GOT3 (cell line): ENCODE measurements around the gene RPTOR.

Source experiments
- DNase-seq: peaks from one replicate; lab custom pipeline; 2025; ENCODE audit warnings: mixed read lengths; lab: John Stamatoyannopoulos, UW

The RPTOR gene

DNA sequence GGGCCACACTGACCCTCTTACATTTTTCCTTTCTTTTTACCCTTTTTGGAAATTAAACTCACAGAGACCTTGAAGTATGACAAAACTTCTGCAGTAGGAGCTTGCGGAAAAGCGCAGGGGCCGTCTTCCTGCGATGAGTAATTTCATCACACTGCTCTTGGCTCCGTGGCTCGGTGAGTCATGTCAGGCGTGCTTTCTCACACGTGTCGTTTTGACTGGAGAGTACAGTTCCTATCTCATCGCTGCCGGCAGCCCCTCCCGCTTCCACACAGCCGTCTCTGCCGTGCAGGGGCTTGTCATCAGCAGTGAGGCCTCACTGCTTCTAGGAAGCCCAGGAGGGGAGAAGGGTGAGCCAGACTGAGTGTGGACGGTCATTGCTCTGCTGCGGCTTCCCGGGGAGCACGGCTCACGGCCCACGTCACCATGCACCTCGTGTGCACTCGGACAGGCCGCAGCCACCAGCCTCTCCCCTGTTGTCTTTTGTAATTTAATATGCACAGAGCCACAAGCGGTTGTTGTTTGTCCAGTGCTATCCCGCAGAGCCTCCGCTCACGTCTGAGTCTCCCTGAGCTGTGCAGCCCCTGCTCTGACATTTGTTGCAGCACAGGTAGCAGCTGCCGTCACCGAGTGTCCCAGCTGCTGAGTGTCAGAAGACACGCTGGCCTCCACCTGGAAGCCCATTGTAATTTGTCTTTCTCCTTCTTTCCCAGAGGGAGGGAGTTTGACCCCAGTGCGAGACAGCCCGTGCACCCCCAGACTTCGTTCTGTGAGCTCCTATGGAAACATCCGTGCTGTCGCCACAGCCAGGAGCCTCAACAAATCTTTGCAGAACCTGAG, 347.6 kb downstream of the RPTOR start:
- DNase-seq = peak; percentile 58

DNA sequence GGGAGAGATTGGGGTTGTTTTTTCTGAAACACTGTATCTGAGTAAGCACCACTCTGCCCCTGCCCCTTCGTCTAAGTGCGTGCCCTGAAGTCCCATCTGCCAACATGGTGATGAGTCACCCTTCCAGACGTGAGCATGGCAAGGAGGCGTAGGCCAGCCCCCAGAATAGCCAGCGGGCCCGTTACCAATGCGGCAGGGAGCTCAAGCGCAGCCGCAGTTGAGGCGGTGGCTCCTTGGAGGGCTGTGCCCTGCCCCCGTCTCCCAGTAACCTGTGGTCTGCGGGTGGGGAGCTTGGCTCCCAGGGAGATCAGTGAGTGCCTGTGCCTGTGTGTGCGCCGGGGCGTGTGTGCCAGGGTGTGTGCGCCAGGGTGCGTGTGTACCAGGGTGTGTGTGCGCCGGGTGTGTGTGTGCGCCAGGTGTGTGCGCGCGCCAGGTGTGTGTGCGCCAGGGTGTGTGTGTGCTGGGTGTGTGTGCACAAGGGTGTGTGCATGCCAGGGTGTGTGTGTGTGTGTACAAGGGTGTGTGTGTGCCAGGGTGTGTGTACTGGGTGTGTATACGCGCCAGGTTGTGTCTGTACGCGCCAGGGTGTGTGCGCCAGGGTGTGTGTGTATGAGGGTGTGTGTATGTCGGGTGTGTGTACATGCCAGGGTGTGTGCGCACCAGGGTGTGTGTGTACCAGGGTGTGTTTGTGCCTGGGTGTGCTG, 348.4 kb downstream of the RPTOR start:
- DNase-seq = no peak

GRCh38 chr17:80893604-80894438, 349.2 kb downstream of the RPTOR start:
- no peak for DNase-seq

GRCh38 chr17:80894439-80894721, 349.7 kb downstream of the RPTOR start:
- DNase-seq = no peak

DNA sequence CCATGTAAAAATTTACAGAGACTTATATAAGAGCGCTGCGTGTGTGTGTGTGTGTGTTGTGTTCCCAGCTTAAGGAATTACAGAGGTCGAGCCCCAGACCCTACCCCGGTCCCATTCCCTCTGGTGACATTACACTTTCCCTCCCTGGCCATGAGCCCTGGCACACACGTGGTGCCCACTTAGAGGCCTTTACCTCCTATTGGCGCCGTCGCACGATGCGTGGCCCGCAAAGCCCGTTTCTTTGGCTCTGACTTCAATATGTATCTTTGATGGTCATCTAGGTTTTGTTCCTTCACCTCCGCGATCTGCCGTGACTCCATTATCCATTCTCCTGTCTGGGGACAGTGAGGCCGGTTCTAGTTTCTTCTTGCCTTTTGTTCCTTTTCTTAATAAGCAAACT, 350.1 kb downstream of the RPTOR start:
- no peak for DNase-seq

GRCh38 chr17:80895366-80895765, 350.7 kb downstream of the RPTOR start:
- no peak for DNase-seq

- no peak for DNase-seq
These were observed 354.1 kb downstream of the RPTOR start for GRCh38 chr17:80898716-80899115.

GRCh38 chr17:80899402-80900268, 355.0 kb downstream of the RPTOR start:
- DNase-seq = no peak

GRCh38 chr17:80901319-80901718, 356.7 kb downstream of the RPTOR start:
- no peak for DNase-seq

- DNase-seq = no peak
These were observed 357.7 kb downstream of the RPTOR start for GRCh38 chr17:80902197-80902962.

DNA sequence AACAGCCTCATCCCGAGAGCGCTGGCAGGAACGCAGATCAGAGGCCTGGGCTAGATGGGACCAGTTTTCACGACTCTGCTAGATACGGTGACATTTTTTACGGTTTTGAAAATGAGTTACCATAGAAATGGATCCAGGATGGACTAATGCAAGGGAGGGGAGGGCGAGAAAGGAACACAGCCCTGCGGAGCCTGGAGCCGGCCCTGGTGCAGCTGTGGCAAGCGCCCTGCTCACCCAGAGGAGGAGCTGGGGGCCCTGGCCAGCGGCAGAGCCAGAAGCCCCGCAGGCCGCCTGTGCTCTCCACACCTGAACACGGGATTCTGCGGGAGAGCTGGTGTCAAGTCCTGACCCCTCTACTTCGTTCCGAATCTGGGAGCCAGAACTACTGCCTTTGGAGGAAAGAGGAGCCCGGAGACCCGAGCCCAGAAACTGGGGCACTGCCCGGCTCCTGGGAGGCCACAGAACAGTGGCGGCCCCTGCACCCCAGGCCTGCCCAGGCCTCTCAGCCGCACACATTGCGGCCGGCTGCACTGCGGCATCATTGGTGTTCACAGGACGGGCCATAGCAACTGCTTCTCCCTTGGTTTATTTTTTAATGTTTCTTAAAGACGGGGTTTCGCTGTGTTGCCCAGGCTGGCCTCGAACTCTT, 358.4 kb downstream of the RPTOR start:
- no peak for DNase-seq

DNA sequence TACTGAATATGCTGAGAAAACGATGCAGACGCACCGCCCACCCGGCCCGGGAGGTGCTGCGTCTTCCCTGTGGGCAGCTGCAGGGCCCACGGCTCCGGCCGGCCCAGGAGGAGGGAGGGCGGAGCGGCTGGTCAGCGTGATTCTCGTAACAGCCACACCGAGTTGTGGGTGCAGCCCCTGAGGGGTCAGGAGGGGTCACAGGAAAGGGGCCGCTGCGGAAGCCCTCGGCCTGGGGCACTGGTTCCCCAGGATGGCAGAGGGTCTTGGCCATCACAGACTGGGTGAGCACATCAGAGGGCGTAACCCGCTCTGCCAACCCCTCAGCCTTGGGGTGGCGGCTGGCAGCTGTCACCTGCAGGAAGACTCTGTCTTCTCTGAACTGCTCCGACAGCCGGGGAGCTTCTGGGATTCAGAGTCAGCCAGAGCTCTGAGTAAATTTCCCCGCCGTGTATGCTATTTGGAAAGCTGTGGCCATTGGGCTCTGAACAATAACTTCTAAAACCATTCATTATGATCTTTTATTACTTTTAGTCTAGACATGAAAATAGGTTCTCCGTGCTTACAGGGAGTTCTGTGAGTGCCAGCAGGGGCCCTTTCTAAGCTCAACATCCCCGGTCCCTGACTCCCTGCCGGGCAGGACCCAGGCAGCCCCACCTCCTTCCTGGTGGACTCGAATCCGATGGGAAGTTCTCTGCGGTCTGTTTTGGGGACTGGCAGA, 359.6 kb downstream of the RPTOR start:
- no peak for DNase-seq

DNA sequence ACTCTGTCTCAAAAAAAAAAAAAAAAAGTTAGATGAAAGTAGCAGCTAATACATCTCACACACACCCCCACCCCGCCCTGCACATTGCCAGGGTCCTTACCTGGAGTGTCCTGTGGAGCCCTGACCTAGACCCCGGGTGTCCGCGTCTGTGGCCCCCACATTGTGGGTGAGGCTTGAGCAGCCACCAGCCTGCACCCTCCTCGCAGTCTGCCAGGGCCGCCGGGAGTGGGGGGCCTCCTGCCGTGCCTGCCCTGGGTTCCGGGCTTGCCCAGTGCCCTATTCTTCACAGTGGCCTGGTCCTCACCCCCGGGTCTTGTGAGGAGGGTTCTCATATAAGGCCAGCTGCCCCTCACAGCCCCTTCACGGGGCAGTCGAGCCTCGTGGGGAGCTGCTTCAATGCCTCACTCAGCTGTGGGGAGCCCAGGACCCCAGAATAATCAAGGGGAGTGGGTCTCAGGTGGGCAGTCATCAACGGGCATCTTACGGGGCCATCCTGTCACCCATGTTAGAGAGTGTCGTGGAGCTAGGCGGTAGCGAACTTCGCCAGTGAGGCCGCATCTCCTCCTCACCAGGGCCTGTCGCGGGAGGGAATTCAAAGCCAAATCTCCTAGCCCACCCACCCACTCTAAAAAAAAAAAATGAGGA, 361.1 kb downstream of the RPTOR start:
- no peak for DNase-seq

DNA sequence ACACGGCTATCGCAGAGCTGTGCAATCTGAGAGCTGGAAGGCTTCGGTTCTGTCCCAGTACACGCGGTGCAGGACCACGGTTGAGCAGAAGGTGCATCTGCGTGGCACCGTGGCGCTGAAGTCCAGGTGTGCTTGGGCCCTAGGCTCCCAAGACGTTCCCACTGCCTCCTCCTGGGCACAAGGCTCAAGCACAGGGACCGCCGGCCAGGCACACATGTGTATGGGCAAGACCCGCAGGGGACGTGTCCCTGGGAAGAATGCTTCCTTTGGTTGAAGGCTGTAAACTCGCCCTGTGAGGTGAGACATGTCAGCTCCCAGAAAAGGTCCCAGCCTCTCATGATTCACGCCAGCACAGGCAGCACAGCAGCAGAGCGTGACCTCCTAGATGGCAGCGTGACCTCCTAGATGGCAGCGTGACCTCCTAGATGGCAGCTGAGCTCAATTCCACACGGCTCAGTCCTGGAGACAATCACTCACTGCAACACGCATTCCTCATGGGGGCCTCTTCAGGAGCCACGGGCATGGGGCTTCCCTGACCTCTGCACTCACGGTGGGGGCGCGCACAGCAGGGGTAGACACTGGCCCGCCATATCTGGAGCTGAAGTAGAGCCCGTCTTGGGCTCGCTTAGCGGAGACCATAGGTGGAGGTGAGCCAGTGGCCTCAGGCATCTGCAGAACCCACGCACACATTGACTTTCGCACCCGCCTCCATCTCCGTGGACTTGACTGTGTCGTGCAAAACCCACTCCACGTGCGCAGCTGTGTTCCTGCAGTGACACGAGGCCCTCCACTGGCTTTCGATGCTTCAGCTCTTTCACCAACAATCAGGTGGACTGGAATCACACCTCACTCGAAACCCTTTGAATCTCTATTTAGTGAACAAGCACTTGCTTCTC, 362.0 kb downstream of the RPTOR start:
- DNase-seq = no peak

DNA sequence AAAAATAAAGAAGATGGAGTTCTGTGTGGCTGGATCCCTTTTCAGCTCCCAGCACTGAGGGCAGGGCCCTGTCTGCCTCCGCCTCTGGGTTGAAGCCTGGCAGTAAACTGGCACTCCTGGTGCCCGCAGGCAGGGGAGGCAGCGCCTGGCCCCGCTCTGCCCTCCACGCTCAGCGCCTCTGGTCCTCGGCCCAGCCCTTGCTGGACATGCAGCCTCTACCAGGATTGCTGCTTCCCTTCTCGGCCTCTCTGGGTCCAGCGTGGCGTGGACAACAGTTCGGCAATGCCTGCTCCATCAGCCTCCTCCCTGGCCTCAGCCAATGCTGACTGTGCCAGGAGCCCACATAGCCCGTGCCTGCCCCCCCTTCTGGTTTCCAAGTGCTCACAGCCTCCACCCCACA, 362.6 kb downstream of the RPTOR start:
- DNase-seq = no peak

DNA sequence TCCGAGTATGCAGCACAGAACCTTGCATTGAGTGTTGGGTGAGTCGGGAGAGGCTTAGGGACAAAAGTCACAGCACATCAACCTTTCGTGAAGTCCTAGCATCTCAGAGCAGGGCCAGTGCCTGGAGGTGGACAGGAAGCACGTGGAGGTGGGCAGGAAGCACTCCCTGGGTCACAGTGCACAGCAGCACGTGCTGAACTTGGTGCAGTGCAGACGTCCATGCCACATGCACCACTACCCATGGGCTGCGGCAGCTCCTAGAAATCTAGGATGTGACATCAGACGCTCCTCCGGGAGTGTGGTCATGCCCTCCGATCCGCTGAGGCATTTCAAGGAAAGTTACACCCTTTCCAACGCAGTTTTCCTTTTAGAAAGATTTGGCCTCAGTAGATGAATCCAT, 363.6 kb downstream of the RPTOR start:
- DNase-seq = no peak

DNA sequence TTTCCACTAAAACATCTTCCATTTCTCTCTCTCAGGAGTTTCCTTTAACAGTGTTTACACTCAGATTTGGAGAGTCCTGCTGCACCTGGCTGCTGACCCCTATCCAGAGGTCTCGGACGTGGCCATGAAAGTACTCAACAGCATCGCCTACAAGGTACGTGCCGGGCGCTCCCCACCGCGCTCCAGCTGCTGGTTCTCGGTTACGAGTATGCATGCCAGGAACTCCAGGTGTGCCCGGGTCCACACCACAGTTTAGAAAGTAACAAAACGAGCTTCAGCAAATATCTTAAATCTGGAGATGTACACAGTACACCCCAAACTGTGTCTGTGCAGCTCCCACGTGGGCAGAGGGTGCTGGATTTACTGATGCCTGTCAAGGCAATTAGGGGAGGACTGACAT, 364.1 kb downstream of the RPTOR start:
- no peak for DNase-seq

- no peak for DNase-seq
These were observed 365.0 kb downstream of the RPTOR start for GRCh38 chr17:80909635-80910034.
